Measurements from ENCODE around the gene MACROH2A1. TPM values are rescaled to one million over a fixed set of nuclear protein-coding genes. Genes with fewer than 3 reads are reported as not detected.

Gene MACROH2A1
- total RNA-seq, 1 donor from 2014 or later, result 390 TPM

DNA sequence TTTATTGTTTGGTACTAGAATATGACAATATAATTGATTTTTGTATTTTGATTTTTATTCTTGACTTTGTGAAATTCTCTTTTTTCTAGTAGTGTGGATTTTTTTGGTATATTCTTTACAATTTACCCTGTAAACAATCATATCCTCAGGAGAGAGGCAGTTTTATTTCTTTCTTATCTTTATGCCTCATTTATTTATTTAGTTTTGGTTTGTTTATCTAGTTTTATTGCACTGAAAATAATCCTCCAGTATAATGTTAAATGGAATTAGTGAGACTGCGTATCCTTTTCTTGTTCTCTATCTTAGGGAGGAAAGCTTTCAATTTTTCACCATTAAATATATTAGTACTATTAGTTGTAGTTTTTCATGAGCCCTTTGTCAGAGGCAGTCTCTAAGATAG lies 109.4 kb downstream of the MACROH2A1 start:
- TF ChIP-seq, protein P1, sequence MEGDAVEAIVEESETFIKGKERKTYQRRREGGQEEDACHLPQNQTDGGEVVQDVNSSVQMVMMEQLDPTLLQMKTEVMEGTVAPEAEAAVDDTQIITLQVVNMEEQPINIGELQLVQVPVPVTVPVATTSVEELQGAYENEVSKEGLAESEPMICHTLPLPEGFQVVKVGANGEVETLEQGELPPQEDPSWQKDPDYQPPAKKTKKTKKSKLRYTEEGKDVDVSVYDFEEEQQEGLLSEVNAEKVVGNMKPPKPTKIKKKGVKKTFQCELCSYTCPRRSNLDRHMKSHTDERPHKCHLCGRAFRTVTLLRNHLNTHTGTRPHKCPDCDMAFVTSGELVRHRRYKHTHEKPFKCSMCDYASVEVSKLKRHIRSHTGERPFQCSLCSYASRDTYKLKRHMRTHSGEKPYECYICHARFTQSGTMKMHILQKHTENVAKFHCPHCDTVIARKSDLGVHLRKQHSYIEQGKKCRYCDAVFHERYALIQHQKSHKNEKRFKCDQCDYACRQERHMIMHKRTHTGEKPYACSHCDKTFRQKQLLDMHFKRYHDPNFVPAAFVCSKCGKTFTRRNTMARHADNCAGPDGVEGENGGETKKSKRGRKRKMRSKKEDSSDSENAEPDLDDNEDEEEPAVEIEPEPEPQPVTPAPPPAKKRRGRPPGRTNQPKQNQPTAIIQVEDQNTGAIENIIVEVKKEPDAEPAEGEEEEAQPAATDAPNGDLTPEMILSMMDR (conservative IDR thresholded peaks at IDR 0.05; ENCODE audit: low read depth, low read length), result no peak
- no peak for DNase-seq (ENCODE audit: low read depth)
- H3K4me3 ChIP-seq (ENCODE audit: low read depth, low read length), result no peak overlapping the region

DNA sequence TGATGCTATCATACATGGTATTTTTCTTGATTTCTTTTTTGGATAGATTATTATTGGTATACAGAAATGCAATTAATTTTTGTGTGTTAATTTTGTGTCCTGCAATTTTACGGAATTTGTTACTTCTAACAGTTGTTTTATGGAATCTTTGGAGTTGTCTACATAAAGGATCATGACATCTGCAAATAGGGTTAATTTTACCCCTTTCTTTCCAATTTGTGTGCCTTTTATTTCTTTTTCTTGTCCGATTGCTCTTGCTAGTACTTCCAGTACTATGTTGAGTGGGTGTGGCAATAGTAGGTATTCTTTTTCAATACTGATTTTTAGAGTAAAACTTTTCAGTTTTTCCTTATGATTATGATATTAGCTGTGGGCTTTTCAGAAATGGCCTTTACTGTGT lies 111.5 kb downstream of the MACROH2A1 start:
- TF ChIP-seq, protein P1 (conservative IDR thresholded peaks at IDR 0.05; ENCODE audit: low read depth, low read length), result no peak
- no peak for DNase-seq (ENCODE audit: low read depth)

More for the DNA sequence above, 111.5 kb downstream of the MACROH2A1 start:
- H3K4me3 ChIP-seq (ENCODE audit: low read depth, low read length), result no peak overlapping the region

Other genes with a start within 250 kb of the MACROH2A1 start
- gene DCANP1, start 48.1 kb upstream of the MACROH2A1 start, total RNA-seq, result not detected in 2 replicates
- gene TIFAB, start 53.1 kb upstream of the MACROH2A1 start, total RNA-seq, result not detected in 2 replicates
- gene NEUROG1, start 136.7 kb upstream of the MACROH2A1 start, total RNA-seq, result not detected in 2 replicates
- gene CXCL14, start 179.8 kb upstream of the MACROH2A1 start, total RNA-seq, result 0.06 and 0.14 TPM in 2 replicates